Activated T-helper 1 cell treated with anti-CD3 and anti-CD28 coated beads, Interleukin-2, amount 50 U/mL, for 16 hours (primary cell): ENCODE results near the gene ADCYAP1R1.

ENCODE experiments used
- DNase-seq, 2 donors: peaks; one replicate each; pipeline ENCODE4 v3.0.0-alpha.2; 2020; ENCODE audit warnings: low read depth in 1 of 2, low spot score in 1 of 2

Gene ADCYAP1R1

DNA sequence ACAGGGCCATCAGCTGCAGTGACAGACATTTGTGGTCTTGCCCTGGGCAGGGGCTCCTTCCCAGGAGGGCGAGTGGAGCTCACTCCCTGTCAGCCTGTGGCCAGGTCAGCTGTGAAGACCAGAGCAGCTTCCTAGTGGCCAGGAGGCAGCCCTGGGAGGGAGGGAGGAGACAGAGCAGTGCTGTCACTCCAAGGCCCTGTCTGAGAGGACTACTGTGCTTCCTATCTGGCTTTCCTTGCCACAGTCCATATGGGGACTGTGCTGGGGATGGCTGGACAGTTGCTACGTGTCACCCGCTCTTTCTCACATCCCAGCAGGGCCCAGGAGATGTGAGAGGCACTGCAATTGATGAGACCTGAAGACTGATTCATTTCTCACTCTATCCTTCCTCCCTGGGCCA is 15.2 kb upstream of the ADCYAP1R1 start:
- no peak for DNase-seq

GRCh38 chr7:31043051-31043471 is 9.0 kb upstream of the ADCYAP1R1 start:
- DNase-seq: no peak

DNA sequence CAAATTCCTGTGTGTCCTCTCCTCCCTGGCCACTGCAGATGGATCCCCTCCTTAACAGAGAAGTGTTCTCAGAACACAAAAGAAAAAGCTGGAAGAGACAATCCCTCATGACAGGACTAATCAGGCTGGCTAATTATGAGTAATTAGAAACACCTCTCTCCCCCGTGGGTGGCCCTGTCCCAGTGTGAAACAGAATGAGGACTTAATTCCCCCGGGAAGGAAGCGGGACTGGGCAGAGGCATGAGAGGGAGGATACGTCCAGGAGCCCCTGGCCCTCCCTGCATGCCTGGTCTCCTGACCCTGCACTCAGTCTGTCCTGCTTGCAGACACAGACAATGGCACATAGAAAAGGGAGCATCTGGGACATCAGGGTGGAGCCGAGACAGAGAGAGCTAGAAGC is 7.6 kb upstream of the ADCYAP1R1 start:
- DNase-seq: no peak

DNA sequence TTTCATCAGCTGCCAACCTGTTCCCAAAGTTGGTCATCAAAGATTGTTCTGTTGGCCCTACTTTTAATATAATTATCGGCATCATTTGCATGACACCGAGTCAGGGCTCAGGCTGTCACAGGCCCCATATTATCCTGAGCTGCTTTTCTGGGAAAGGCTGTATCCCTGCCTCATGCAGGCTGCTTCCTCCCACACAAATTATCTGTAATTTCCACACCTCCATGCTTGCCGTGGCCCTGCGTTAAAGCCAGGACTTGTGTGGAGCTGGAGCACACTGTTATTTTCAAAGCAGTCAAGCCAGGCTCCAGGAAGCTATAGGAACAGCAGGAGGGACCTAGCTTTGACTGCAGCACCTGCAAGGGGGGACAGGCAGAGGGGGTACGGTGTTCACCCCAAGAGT is 5.4 kb upstream of the ADCYAP1R1 start:
- DNase-seq: no peak

- DNase-seq: no peak
Measured at GRCh38 chr7:31047313-31048146, 4.6 kb upstream of the ADCYAP1R1 start.

GRCh38 chr7:31049005-31049765 is 2.9 kb upstream of the ADCYAP1R1 start:
- no peak for DNase-seq

DNA sequence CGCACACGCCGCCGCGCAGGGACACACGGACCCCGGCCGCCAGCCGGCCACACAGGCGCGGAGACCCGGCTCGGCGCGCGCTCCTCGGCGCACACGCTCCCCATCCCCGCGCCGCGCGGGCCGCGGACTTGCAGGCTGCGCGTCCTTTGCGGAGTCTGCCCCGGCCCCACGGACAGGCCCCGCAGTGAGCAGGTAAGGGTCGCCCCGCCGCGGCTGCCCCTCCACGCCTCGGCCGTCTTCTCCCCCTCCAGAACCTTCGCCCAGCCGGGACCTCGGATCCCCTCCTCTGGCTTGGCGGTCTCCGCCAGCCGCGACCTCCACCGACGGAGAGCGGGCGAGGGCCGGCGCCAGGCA is 356 bp downstream of the ADCYAP1R1 start:
- no peak for DNase-seq

- DNase-seq: no peak
Measured at GRCh38 chr7:31052841-31053601, 913 bp downstream of the ADCYAP1R1 start.

DNA sequence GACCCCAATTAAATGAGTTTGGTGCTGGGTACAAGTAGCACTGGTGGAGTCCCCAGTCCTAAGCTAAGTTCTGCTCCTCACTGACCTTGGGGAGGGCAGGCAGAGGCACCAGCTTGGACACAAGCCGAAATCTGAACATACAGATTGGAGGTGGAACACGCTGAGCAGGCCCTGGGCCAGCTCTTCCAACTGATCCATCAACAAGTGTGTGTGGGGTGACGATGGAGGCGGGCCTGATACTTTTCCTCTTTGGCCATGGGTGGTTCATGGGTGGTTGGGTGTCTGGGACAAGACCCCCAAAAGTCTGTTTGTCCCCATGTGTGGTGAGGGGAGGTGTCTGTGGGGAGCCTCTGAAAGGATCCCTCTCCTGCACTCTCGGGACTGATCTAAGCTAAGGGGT is 1.9 kb downstream of the ADCYAP1R1 start:
- DNase-seq: no peak

DNA sequence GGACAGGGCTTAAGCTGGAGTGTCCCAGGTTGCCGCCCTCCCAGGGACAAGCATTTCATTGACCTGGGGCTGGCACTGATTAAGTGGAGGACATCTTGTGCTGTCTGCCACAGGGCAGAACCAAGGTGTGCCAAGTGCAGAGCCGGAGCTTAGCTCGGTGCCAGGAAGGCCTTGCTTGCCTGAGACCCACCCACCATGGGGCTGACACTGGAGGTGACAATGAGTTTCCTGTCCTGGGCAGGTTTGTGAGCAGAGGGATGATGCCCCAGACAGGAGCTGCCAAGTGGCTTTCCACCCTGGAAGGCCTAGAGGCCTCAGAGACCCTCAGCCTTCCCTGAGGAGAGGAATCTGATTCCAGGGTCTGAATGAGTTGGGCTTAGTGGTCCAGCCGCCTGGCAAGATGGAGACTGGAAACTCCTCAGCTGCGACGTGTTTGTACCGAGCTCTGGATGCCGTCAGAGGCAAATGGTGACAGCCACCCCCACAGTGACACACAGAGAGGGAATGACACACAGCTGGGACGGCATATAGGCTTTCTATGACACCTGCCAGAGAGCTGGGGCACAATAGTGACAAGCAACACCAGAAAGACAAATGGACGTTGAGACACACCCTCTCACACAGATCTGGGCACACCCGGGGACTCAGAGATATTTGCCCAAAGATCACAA is 2.6 kb downstream of the ADCYAP1R1 start:
- DNase-seq: no peak

GRCh38 chr7:31055471-31055870 is 3.4 kb downstream of the ADCYAP1R1 start:
- no peak for DNase-seq

GRCh38 chr7:31056775-31057346 is 4.8 kb downstream of the ADCYAP1R1 start:
- no peak for DNase-seq

DNA sequence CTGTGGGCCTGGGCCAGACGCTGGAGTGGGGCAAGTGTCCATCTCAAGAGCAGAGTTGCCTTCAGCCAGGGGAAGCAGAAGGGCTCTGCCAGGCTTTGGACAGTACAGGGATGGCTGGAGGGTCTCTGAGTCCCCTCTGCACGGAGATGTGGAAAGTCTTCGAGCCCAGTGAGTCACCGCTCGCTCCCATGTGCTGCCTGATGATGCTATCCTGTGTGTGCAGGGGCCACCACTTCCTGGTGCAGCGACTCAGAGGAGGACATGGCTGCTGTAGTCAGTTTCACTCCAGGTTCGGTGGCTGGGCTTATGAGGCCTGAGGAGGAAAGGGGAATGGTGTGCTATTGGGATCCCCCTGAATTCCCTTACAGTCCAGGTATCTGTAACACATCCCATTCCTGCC is 6.0 kb downstream of the ADCYAP1R1 start:
- no peak for DNase-seq

DNA sequence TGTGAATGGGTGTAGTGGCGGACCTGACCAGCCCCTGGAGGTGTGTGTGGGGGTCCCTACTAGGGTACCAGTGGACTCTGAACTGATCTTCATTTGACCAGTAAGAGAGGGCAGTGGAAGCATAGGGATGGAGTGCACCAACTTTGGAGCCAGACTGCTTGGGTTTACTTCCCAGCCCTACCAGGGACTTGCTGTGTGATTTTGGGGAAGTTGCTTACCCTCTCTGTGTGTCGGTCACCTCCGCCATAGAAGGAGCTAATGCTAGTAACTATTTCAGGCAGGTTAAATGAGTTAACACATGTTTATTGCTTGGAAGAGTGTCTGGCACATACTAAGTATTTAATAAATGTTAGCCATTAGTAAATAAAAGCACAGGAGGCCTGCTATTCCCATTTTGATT is 6.6 kb downstream of the ADCYAP1R1 start:
- no peak for DNase-seq

DNA sequence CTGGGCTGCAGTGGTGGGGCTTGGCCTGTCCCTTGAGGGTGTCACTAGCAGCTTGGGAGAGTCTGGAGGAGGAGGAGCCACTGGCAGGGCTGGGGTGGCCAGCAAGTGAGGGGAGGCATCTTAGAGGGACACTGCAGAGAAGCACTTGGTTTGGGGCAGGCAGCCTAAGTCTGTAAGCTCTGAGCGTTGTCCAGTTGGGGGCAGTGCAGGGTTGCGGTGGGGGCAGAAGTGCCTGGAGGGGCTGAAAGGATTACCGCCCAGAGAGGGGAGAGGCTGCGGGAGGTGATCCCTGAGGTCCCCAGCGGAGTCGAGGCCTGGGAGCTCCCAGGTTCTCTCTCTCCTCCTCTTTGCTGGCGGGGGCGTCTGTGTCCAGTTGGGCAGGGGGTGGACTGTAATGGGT is 7.4 kb downstream of the ADCYAP1R1 start:
- DNase-seq: no peak

GRCh38 chr7:31061185-31061584 is 9.1 kb downstream of the ADCYAP1R1 start:
- no peak for DNase-seq

DNA sequence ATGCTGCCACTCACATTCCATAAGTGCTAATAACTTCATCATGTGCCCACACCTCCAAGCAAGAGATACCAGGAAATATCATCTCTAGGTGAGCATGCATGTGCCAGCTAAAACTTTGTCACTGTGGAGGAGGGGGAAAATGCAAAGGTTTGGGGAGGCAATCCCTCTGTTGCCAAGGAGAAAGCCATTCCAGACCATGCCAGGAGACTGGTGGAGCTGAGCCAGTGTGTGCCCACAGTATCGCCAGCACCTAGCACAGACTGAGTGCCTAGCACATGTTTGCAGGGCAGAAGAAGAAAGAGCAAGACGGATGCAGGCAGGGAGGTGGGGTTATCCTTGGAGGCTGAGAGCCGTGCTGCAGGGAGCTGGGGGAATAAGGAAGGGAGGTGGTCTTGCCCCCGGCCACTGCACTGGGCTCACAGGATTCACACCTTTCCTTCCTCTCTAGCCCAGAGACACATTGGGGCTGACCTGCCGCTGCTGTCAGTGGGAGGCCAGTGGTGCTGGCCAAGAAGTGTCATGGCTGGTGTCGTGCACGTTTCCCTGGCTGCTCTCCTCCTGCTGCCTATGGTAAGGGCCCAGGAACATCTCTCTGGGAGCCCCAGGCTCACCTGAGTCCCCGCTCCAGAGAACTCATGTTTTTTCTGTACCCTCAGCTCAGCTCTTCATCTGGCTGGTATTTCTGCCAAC is 10.8 kb downstream of the ADCYAP1R1 start:
- no peak for DNase-seq

DNA sequence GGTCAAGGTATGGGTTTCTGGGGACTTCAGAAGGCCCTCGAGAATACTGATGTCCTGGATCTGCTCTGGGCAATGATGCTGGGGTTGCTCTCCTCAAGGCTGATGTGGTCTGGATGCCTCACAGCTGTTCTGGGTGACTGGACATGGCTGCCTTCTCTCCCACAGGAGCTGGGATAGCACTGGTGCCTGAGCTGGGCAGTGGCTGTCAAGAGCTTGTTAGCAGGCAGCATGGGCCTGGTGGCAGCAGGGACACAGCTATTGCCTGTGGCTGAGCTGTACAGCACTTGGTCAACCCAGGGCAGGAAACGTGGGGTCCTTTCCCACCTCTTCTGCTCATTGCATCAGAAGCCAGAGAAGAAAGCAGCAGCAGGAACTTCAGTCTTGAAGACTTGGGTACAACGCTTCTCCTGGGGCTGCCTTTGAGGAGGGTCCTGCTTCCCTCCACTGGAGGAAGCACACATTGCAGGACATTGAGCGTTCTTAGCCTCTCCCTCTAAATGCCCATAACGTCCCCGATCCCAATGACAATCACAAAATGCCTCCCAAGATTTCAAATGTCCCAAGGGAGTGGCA is 13.0 kb downstream of the ADCYAP1R1 start:
- no peak for DNase-seq

GRCh38 chr7:31065840-31066239 is 13.7 kb downstream of the ADCYAP1R1 start:
- no peak for DNase-seq

- DNase-seq: no peak
Measured at GRCh38 chr7:31066516-31067130, 14.5 kb downstream of the ADCYAP1R1 start.
